Stomach (tissue), 4 donors: ENCODE data around the gene PRUNE2.
A peak's percentile ranks its signal among the peaks of the same experiment; 100 is the strongest.

ENCODE experiments used
- EP300 ChIP-seq: sonication (generic); formaldehyde crosslinking; IDR thresholded peaks from one replicate; pipeline ENCODE4 v1.6.1; 2017; ENCODE audit warnings: antibody characterized with exemption
- POLR2A ChIP-seq, 4 donors: fragments of 450-650 bp; IDR thresholded peaks; one replicate each; pipeline ENCODE4 v1.6.1; 2016; ENCODE audit warnings: antibody characterized with exemption in 4 of 4, control low read depth in 2 of 4, mild to moderate bottlenecking in 1 of 4, moderate library complexity in 1 of 4
- POLR2AphosphoS5 ChIP-seq, 3 donors: sonication (generic); formaldehyde crosslinking; IDR thresholded peaks; one replicate each; pipeline ENCODE4 v1.6.1; 2016; ENCODE audit warnings: antibody characterized with exemption in 3 of 3
- TF ChIP-seq, protein P1 (sequence below), 7 experiments: fragments of 450-650 bp in 4 of 7; fragments of 200-600 bp in 3 of 7; sonication (generic) in 3 of 7; IDR thresholded peaks; one replicate each; pipeline ENCODE4 v1.5.1; 2016 to 2019; ENCODE audit warnings: antibody characterized with exemption in 7 of 7, control low read depth in 2 of 7, mild to moderate bottlenecking in 1 of 7

DNA sequence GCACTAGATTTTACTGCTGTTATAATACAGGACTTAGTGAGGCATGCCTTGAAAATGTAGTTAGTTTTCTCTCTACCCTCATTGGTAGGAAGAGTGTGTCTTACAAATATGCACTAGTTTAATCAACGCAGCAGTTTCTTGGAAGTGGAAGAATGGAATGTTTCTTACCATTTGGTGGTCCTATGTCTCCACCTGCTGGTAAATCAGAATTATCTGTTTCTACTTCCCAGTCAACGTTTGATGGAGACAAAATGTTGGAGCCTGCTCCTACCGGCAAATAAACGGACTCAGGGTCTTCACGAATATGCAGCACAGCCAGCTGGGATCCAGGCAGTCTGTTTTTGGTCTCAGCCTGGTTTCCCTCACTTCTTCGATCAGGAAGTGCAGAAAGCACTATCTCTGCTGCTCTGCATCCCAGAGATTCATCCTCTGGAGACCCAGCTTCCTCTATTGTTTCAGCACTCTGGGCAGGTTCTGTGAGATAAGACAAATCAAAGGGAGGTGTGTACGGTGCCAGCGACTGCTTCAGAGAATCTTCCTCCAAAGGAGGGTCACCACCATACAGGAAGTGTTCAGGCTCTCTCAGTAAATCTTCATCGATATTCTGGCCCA, 201.2 kb downstream of the PRUNE2 start:
- TF ChIP-seq EP300 (no peak), POLR2A (IDR thresholded peaks at IDR 0.05) (no peak), POLR2AphosphoS5 (IDR thresholded peaks at IDR 0.05) (peak in 1 of 3 donors; percentile 68)
- TF ChIP-seq, protein P1, sequence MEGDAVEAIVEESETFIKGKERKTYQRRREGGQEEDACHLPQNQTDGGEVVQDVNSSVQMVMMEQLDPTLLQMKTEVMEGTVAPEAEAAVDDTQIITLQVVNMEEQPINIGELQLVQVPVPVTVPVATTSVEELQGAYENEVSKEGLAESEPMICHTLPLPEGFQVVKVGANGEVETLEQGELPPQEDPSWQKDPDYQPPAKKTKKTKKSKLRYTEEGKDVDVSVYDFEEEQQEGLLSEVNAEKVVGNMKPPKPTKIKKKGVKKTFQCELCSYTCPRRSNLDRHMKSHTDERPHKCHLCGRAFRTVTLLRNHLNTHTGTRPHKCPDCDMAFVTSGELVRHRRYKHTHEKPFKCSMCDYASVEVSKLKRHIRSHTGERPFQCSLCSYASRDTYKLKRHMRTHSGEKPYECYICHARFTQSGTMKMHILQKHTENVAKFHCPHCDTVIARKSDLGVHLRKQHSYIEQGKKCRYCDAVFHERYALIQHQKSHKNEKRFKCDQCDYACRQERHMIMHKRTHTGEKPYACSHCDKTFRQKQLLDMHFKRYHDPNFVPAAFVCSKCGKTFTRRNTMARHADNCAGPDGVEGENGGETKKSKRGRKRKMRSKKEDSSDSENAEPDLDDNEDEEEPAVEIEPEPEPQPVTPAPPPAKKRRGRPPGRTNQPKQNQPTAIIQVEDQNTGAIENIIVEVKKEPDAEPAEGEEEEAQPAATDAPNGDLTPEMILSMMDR (IDR thresholded peaks at IDR 0.05) = peak in 5 of 7 experiments; percentile 38 to 80 (median 74)
